T-helper 1 cell treated with Interleukin-12 subunit alpha and Interleukin-12 subunit beta and Interleukin-4 antibody, amounts not matched to agents 30 μg/mL and 1 μg/mL, for 36 hours (primary cell): Measurements from ENCODE around the gene GPR84.
"Not testable (repeated sequence)": the region's sequence is repeated elsewhere in the genome, so short reads cannot be mapped to it uniquely, and the experiment has no call there.

ENCODE experiments used
- H3K27ac Mint-ChIP-seq: one replicate; pipeline ENCODE4 v1.8.0; 2021; ENCODE audit warnings: mild to moderate bottlenecking, mixed read lengths
- H3K27me3 Mint-ChIP-seq: one replicate; pipeline ENCODE4 v1.8.0; 2021; ENCODE audit warnings: low read depth, mixed read lengths
- H3K36me3 Mint-ChIP-seq: one replicate; pipeline ENCODE4 v1.8.0; 2021; ENCODE audit warnings: low read depth, mixed read lengths
- H3K4me1 Mint-ChIP-seq: one replicate; pipeline ENCODE4 v1.8.0; 2021; ENCODE audit warnings: low read depth, mixed read lengths
- H3K4me3 Mint-ChIP-seq: one replicate; pipeline ENCODE4 v1.8.0; 2021; ENCODE audit warnings: mild to moderate bottlenecking, moderate library complexity, mixed read lengths
- H3K9me3 Mint-ChIP-seq: one replicate; pipeline ENCODE4 v1.8.0; 2021; ENCODE audit warnings: mixed read lengths

The GPR84 gene

GRCh38 chr12:54358945-54359761 is 5.1 kb downstream of the GPR84 start:
- Mint-ChIP-seq H3K4me1 (peaks cover 17% of the 10 kb centered on the region), H3K9me3 (no peaks in the 10 kb centered on the region), H3K36me3 (no peaks in the 10 kb centered on the region), H3K27me3 (no peaks in the 10 kb centered on the region), H3K4me3 (no peak overlapping the region), H3K27ac (no peak overlapping the region)

GRCh38 chr12:54358191-54358944 is 5.9 kb downstream of the GPR84 start:
- no peaks in the 10 kb centered on the region for H3K9me3 Mint-ChIP-seq
- no peak overlapping the region for H3K27ac Mint-ChIP-seq
- H3K36me3 Mint-ChIP-seq, result peaks cover 2% of the 10 kb centered on the region
- H3K27me3 Mint-ChIP-seq, result no peaks in the 10 kb centered on the region
- H3K4me3 Mint-ChIP-seq, result no peak overlapping the region
- H3K4me1 Mint-ChIP-seq, result peaks cover 12% of the 10 kb centered on the region

- Mint-ChIP-seq H3K4me3 (no peak overlapping the region), H3K27me3 (no peaks in the 10 kb centered on the region), H3K36me3 (peaks cover 3% of the 10 kb centered on the region), H3K9me3 (no peaks in the 10 kb centered on the region), H3K4me1 (peaks cover 13% of the 10 kb centered on the region), H3K27ac (no peak overlapping the region)
Observed at GRCh38 chr12:54357506-54358190, 6.6 kb downstream of the GPR84 start.

- no peaks in the 10 kb centered on the region for H3K27me3 Mint-ChIP-seq
- no peaks in the 10 kb centered on the region for H3K9me3 Mint-ChIP-seq
- peaks cover 8% of the 10 kb centered on the region for H3K36me3 Mint-ChIP-seq
- H3K4me3 Mint-ChIP-seq, result no peak overlapping the region
- peaks cover 20% of the 10 kb centered on the region for H3K4me1 Mint-ChIP-seq
- H3K27ac Mint-ChIP-seq, result peak overlapping the region; percentile 39
Observed at GRCh38 chr12:54356951-54357356, 7.3 kb downstream of the GPR84 start.

GRCh38 chr12:54356228-54356627 is 8.1 kb downstream of the GPR84 start:
- Mint-ChIP-seq H3K4me3 (no peak overlapping the region), H3K4me1 (peaks cover 25% of the 10 kb centered on the region), H3K9me3 (no peaks in the 10 kb centered on the region), H3K27me3 (no peaks in the 10 kb centered on the region), H3K27ac (no peak overlapping the region), H3K36me3 (peaks cover 15% of the 10 kb centered on the region)

- peaks cover 20% of the 10 kb centered on the region for H3K4me1 Mint-ChIP-seq
- peaks cover 25% of the 10 kb centered on the region for H3K36me3 Mint-ChIP-seq
- H3K27ac Mint-ChIP-seq, result no peak overlapping the region
- no peak overlapping the region for H3K4me3 Mint-ChIP-seq
- no peaks in the 10 kb centered on the region for H3K9me3 Mint-ChIP-seq
- H3K27me3 Mint-ChIP-seq, result no peaks in the 10 kb centered on the region
Observed at GRCh38 chr12:54355104-54355815, 9.0 kb downstream of the GPR84 start.

GRCh38 chr12:54354271-54354670 is 10.0 kb downstream of the GPR84 start:
- not testable (repeated sequence) for H3K4me3 Mint-ChIP-seq, H3K27ac Mint-ChIP-seq, H3K9me3 Mint-ChIP-seq, H3K27me3 Mint-ChIP-seq
- H3K36me3 Mint-ChIP-seq, result peaks cover 35% of the 10 kb centered on the region
- H3K4me1 Mint-ChIP-seq, result peaks cover 20% of the 10 kb centered on the region

GRCh38 chr12:54352891-54353874 is 11.1 kb downstream of the GPR84 start:
- peaks cover 20% of the 10 kb centered on the region for H3K4me1 Mint-ChIP-seq
- H3K36me3 Mint-ChIP-seq, result peaks cover 39% of the 10 kb centered on the region
- H3K27me3 Mint-ChIP-seq, result no peaks in the 10 kb centered on the region
- H3K4me3 Mint-ChIP-seq, result no peak overlapping the region
- no peak overlapping the region for H3K27ac Mint-ChIP-seq
- no peaks in the 10 kb centered on the region for H3K9me3 Mint-ChIP-seq

GRCh38 chr12:54352022-54352531 is 12.2 kb downstream of the GPR84 start:
- Mint-ChIP-seq H3K27ac (peak overlapping the region; percentile 42), H3K36me3 (peaks cover 47% of the 10 kb centered on the region), H3K4me1 (peaks cover 18% of the 10 kb centered on the region), H3K9me3 (no peaks in the 10 kb centered on the region), H3K4me3 (peak overlapping the region; percentile 48), H3K27me3 (no peaks in the 10 kb centered on the region)

GRCh38 chr12:54351341-54351740 is 12.9 kb downstream of the GPR84 start:
- no peak overlapping the region for H3K4me3 Mint-ChIP-seq
- no peak overlapping the region for H3K27ac Mint-ChIP-seq
- H3K27me3 Mint-ChIP-seq, result no peaks in the 10 kb centered on the region

GRCh38 chr12:54350743-54351142 is 13.5 kb downstream of the GPR84 start:
- no peaks in the 10 kb centered on the region for H3K27me3 Mint-ChIP-seq
- no peaks in the 10 kb centered on the region for H3K9me3 Mint-ChIP-seq
- H3K4me1 Mint-ChIP-seq, result peaks cover 18% of the 10 kb centered on the region
- H3K36me3 Mint-ChIP-seq, result peaks cover 52% of the 10 kb centered on the region
- H3K4me3 Mint-ChIP-seq, result no peak overlapping the region
- H3K27ac Mint-ChIP-seq, result no peak overlapping the region

More at GRCh38 chr12:54351341-54351740, 12.9 kb downstream of the GPR84 start:
- peaks cover 18% of the 10 kb centered on the region for H3K4me1 Mint-ChIP-seq
- peaks cover 52% of the 10 kb centered on the region for H3K36me3 Mint-ChIP-seq
- no peaks in the 10 kb centered on the region for H3K9me3 Mint-ChIP-seq

GRCh38 chr12:54349679-54350078 is 14.6 kb downstream of the GPR84 start:
- H3K36me3 Mint-ChIP-seq, result peaks cover 60% of the 10 kb centered on the region
- H3K27me3 Mint-ChIP-seq, result no peaks in the 10 kb centered on the region
- no peak overlapping the region for H3K4me3 Mint-ChIP-seq
- no peaks in the 10 kb centered on the region for H3K9me3 Mint-ChIP-seq
- peaks cover 18% of the 10 kb centered on the region for H3K4me1 Mint-ChIP-seq
- H3K27ac Mint-ChIP-seq, result no peak overlapping the region

- Mint-ChIP-seq H3K36me3 (peaks cover 60% of the 10 kb centered on the region), H3K4me1 (peaks cover 18% of the 10 kb centered on the region), H3K4me3 (no peak overlapping the region), H3K9me3 (no peaks in the 10 kb centered on the region), H3K27ac (no peak overlapping the region), H3K27me3 (no peaks in the 10 kb centered on the region)
Observed at GRCh38 chr12:54349036-54349435, 15.2 kb downstream of the GPR84 start.
